ENCODE results near the gene RGS14.

RGS14 gene

GRCh38 chr5:177357459-177358351, at the start of gene RGS14:
TSS of gene RGS14 (plus strand) at chr5:177357924. CDS start at chr5:177358025, 101 bp downstream.
- peak in 1 of 14 donors; percentile 7 for DNase-seq

GRCh38 chr5:177308740-177309139, 49.0 kb upstream of the RGS14 start:
- no peak for DNase-seq

- peak in 2 of 14 donors; percentile 19 to 36 for DNase-seq
Measured at GRCh38 chr5:177309351-177310191, 48.2 kb upstream of the RGS14 start.

GRCh38 chr5:177310332-177310731, 47.4 kb upstream of the RGS14 start:
- no peak for DNase-seq

GRCh38 chr5:177310757-177311391, 46.9 kb upstream of the RGS14 start:
- DNase-seq = no peak

- DNase-seq = no peak
Measured at GRCh38 chr5:177311392-177311722, 46.4 kb upstream of the RGS14 start.

- peak in 13 of 14 donors; percentile 17 to 86 (median 74) for DNase-seq
Measured at GRCh38 chr5:177311723-177312648, 45.7 kb upstream of the RGS14 start, which contains the start of gene MXD3. TSS of gene MXD3 (minus strand) at chr5:177311898. CDS start at chr5:177311830, 68 bp downstream.

- DNase-seq = no peak
Measured at GRCh38 chr5:177312649-177313181, 45.0 kb upstream of the RGS14 start.

GRCh38 chr5:177313561-177314259, 44.0 kb upstream of the RGS14 start:
- DNase-seq = no peak

- DNase-seq = no peak
Measured at GRCh38 chr5:177314376-177315342, 43.1 kb upstream of the RGS14 start.

- DNase-seq = no peak
Measured at GRCh38 chr5:177315411-177315810, 42.3 kb upstream of the RGS14 start.

- DNase-seq = no peak
Measured at GRCh38 chr5:177316005-177316404, 41.7 kb upstream of the RGS14 start.

- peak in 5 of 14 donors; percentile 16 to 51 (median 37) for DNase-seq
Measured at GRCh38 chr5:177317959-177318377, 39.8 kb upstream of the RGS14 start.

- DNase-seq = no peak
Measured at GRCh38 chr5:177319913-177320588, 37.7 kb upstream of the RGS14 start.

- peak in 1 of 14 donors; percentile 15 for DNase-seq
Measured at GRCh38 chr5:177320879-177321278, 36.8 kb upstream of the RGS14 start.

- no peak for DNase-seq
Measured at GRCh38 chr5:177325868-177326381, 31.8 kb upstream of the RGS14 start.

- no peak for DNase-seq
Measured at GRCh38 chr5:177327539-177328522, 29.9 kb upstream of the RGS14 start.
